ENCODE data around the gene CHST9. TPM values are rescaled to one million over a fixed set of nuclear protein-coding genes. Genes with fewer than 3 reads are reported as not detected.

The CHST9 gene
- total and polyA plus RNA-seq, 2 of the 4 experiments (the other 2 are of a cell fraction) = not detected

- Histone ChIP-seq H2BK15ac (ENCODE audit: low read depth, low read length) (no peak overlapping the region), H3K27ac (ENCODE audit: insufficient read depth, low read length) (no peak overlapping the region), H2AFZ (replicated peaks; ENCODE audit: low read length, poor library complexity) (no peak overlapping the region), H3K4me2 (ENCODE audit: low read depth, low read length) (no peak overlapping the region), H3K18ac (ENCODE audit: low read depth, low read length) (no peak overlapping the region), H3K56ac (ENCODE audit: extremely low read depth, insufficient read depth, low read length) (no peak overlapping the region), H2BK20ac (ENCODE audit: low read depth, low read length) (no peak overlapping the region), H4K5ac (ENCODE audit: low read depth, low read length) (no peak overlapping the region), H3K23ac (ENCODE audit: low read depth, low read length) (no peak overlapping the region), H3K4me1 (ENCODE audit: control insufficient read depth, insufficient read depth, low read length) (no peaks in the 10 kb centered on the region), H3K27me3 (ENCODE audit: control insufficient read depth, insufficient read depth, low read length) (no peaks in the 10 kb centered on the region), H4K20me1 (ENCODE audit: insufficient read depth, low read length) (no peaks in the 10 kb centered on the region), H3K14ac (replicated peaks; ENCODE audit: low read depth, low read length) (no peak overlapping the region), H2AK9ac (replicated peaks; ENCODE audit: low read depth, low read length, poor library complexity) (no peak overlapping the region), H4K91ac (ENCODE audit: insufficient read depth, low read depth, low read length) (no peak overlapping the region), H3K9me3 (ENCODE audit: control insufficient read depth, insufficient read depth, low read length) (peaks cover 7% of the 10 kb centered on the region), H3K9me1 (ENCODE audit: insufficient read depth, low read length) (no peaks in the 10 kb centered on the region), H3K4me3 (ENCODE audit: insufficient read depth, low read depth, low read length) (no peak overlapping the region), H2AK5ac (ENCODE audit: low read depth, low read length) (no peak overlapping the region), H2BK5ac (ENCODE audit: low read depth, low read length, poor library complexity, severe bottlenecking) (no peak overlapping the region), H3K4ac (ENCODE audit: low read depth, low read length) (no peak overlapping the region), H3K79me1 (ENCODE audit: low read depth in 1 of 2, low read length in 2 of 2) (no peaks in the 10 kb centered on the region), H3K9ac (ENCODE audit: low read depth, low read length) (no peak overlapping the region), H4K8ac (ENCODE audit: low read depth in 2 of 2, low read length in 2 of 2) (no peak overlapping the region), H3K36me3 (ENCODE audit: control insufficient read depth, insufficient read depth, low read length) (no peaks in the 10 kb centered on the region), H2BK120ac (ENCODE audit: low read depth, low read length) (no peak overlapping the region)
- ChIA-PET CTCF (no interaction called here), POLR2A (ENCODE audit: unreplicated experiment) (no interaction called here)
- intact Hi-C loops (cut with micrococcal nuclease) (no loop called here), dilution Hi-C loops (cut with HindIII; ENCODE audit: low sequenced_read_pairs, unreplicated experiment) (no loop called here), in situ Hi-C loops (cut with MboI; ENCODE audit: low sequenced_read_pairs) (no loop called here)
- ATAC-seq (ENCODE audit: low read depth) (no peak), DNase-seq (no peak)
- 50% methylated on average over 2 of the region's 4 CpGs; no CpG with 5 or more reads in 1 of the 2 experiments for WGBS, 2 experiments (ENCODE audit: extremely low coverage in 2 of 2, insufficient read length in 1 of 2)
- TF ChIP-seq CTCF (conservative IDR thresholded peaks at IDR 0.05; ENCODE audit: low read depth, low read length) (no peak), SMC3 (IDR thresholded peaks at IDR 0.05; ENCODE audit: low read depth, low read length) (no peak), FOS (IDR thresholded peaks at IDR 0.05; ENCODE audit: low read depth, low read length) (no peak), RFX5 (IDR thresholded peaks at IDR 0.05; ENCODE audit: low read depth, low read length) (no peak), NFE2L2 (IDR thresholded peaks at IDR 0.05; ENCODE audit: low read depth, low read length) (no peak), ELK1 (IDR thresholded peaks at IDR 0.05; ENCODE audit: borderline replicate concordance, low read depth, low read length) (no peak), CHD1 (IDR thresholded peaks at IDR 0.05; ENCODE audit: low read depth, low read length) (no peak), BHLHE40 (IDR thresholded peaks at IDR 0.05; ENCODE audit: low read depth, low read length) (no peak), RCOR1 (IDR thresholded peaks at IDR 0.05; ENCODE audit: insufficient replicate concordance, low read length) (no peak), CEBPB (IDR thresholded peaks at IDR 0.05; ENCODE audit: low read depth, low read length) (no peak), USF2 (IDR thresholded peaks at IDR 0.05; ENCODE audit: low read depth, low read length) (no peak), MAFK (IDR thresholded peaks at IDR 0.05; ENCODE audit: low read depth, low read length) (no peak)
- BruUV-seq (replicated peaks) = no TSS peak
Measured at GRCh38 chr18:26948703-26949102, 236.4 kb downstream of the CHST9 start.

All from IMR-90 (cell line).